Stomach (tissue), 4 donors: ENCODE data around the gene SORL1.

Experiments used
- EP300 ChIP-seq: sonication (generic); formaldehyde crosslinking; IDR thresholded peaks from one replicate; pipeline ENCODE4 v1.6.1; 2017; ENCODE audit warnings: antibody characterized with exemption
- POLR2A ChIP-seq, 4 donors: fragments of 450-650 bp; IDR thresholded peaks; one replicate each; pipeline ENCODE4 v1.6.1; 2016; ENCODE audit warnings: antibody characterized with exemption in 4 of 4, control low read depth in 2 of 4, mild to moderate bottlenecking in 1 of 4, moderate library complexity in 1 of 4
- POLR2AphosphoS5 ChIP-seq, 3 donors: sonication (generic); formaldehyde crosslinking; IDR thresholded peaks; one replicate each; pipeline ENCODE4 v1.6.1; 2016; ENCODE audit warnings: antibody characterized with exemption in 3 of 3
- TF ChIP-seq, protein P1 (sequence below), 7 experiments: fragments of 450-650 bp in 4 of 7; fragments of 200-600 bp in 3 of 7; sonication (generic) in 3 of 7; IDR thresholded peaks; one replicate each; pipeline ENCODE4 v1.5.1; 2016 to 2019; ENCODE audit warnings: antibody characterized with exemption in 7 of 7, control low read depth in 2 of 7, mild to moderate bottlenecking in 1 of 7

- TF ChIP-seq, protein P1, sequence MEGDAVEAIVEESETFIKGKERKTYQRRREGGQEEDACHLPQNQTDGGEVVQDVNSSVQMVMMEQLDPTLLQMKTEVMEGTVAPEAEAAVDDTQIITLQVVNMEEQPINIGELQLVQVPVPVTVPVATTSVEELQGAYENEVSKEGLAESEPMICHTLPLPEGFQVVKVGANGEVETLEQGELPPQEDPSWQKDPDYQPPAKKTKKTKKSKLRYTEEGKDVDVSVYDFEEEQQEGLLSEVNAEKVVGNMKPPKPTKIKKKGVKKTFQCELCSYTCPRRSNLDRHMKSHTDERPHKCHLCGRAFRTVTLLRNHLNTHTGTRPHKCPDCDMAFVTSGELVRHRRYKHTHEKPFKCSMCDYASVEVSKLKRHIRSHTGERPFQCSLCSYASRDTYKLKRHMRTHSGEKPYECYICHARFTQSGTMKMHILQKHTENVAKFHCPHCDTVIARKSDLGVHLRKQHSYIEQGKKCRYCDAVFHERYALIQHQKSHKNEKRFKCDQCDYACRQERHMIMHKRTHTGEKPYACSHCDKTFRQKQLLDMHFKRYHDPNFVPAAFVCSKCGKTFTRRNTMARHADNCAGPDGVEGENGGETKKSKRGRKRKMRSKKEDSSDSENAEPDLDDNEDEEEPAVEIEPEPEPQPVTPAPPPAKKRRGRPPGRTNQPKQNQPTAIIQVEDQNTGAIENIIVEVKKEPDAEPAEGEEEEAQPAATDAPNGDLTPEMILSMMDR (IDR thresholded peaks at IDR 0.05), result no peak
- TF ChIP-seq POLR2A (IDR thresholded peaks at IDR 0.05), result no peak
- no peak for TF ChIP-seq EP300
- TF ChIP-seq POLR2AphosphoS5 (IDR thresholded peaks at IDR 0.05), result no peak
Observed at GRCh38 chr11:121592708-121593107, 140.6 kb downstream of the SORL1 start.
